Stimulated activated CD4-positive, alpha-beta T cell treated with anti-CD3 and anti-CD28 coated beads, Interleukin-1b, Interleukin-23, amount 100 ng/mL, for 24 hours (primary cell): ENCODE measurements around the gene INPP5D.

Experiments used
- DNase-seq, 4 experiments: peaks; one replicate each; pipeline ENCODE4 v3.0.0-alpha.2; 2020; ENCODE audit warnings: low read depth in 4 of 4, low spot score in 1 of 4

The INPP5D gene

GRCh38 chr2:233204286-233204936 is 144.3 kb downstream of the INPP5D start:
- DNase-seq = no peak

DNA sequence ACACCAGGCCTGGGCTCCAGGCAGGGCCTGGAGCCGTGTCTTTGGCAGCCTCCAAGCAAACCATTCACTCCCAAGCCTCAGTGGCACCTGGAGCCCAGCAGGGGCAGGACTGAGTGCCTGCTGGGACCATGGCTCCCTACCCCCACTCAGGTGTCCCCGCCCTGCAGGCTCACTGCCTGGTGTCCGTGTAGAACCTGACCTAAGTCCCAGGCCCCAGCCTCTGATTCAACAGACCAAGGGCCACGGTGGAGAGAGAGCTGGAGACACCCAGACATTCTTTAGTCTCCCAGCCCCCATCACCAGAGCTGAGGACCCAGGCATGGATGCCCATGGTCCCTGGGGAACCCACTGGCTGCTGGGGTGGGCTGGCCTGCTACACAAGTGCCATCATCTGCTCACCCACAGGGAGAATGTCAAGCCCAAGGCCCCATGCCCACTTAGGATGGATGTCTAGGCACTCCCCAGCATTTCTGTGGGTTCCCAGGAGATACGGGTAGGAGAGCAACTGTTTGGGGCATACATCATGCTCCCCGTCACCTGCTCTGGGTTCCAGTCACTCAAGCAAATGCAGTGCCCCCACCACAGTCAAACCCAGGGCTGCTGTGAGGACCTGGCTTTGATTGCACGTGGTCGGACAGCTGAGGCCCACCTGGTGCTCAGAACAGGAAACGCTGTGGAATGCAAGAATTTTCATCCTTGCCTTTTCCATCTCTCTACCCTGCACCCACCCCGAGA is 148.4 kb downstream of the INPP5D start:
- DNase-seq = no peak

DNA sequence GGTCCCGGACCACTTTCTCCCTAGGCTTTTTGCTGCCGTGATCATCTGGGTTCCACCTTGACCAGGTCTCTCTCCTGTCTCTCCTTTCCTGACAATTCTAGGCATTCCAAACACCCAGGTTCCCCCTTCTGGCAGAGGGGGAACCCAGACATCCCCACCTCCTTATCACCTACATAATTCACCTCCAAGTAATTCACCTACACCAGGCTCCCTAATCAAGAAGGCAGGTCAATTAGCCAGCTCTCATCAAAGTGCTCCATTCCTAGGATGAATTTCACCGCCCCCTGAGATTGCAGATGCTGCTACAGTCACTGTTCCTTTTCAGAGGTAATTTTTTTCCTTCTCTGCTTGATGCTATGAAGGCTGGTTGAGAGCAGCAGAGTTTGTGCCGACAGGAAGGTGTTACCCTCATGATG is 149.0 kb downstream of the INPP5D start:
- DNase-seq = no peak

- no peak for DNase-seq
These were observed 149.5 kb downstream of the INPP5D start for GRCh38 chr2:233209533-233210171.

- no peak for DNase-seq
These were observed 150.1 kb downstream of the INPP5D start for GRCh38 chr2:233210281-233210680.

GRCh38 chr2:233210843-233211547 is 150.9 kb downstream of the INPP5D start:
- DNase-seq = no peak

GRCh38 chr2:233211548-233211895 is 151.4 kb downstream of the INPP5D start:
- no peak for DNase-seq

DNA sequence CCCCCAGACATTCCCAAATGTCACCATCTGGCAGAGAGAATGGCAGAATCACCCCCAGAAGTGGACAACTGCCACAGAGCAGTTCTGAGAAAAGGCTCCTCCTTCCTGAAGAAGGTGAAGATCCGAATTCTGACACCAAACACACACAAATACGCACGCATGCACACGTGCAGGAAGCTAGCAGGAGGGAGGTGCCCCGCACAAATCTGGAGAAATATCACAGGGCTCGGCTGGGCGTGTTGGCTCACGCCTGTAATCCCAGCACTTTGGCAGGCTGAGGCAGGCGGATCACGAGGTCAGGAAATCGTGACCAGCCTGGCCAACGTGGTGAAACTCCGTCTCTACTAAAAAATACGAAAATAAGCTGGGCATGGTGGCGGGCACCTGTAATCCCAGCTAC is 152.9 kb downstream of the INPP5D start:
- no peak for DNase-seq

DNA sequence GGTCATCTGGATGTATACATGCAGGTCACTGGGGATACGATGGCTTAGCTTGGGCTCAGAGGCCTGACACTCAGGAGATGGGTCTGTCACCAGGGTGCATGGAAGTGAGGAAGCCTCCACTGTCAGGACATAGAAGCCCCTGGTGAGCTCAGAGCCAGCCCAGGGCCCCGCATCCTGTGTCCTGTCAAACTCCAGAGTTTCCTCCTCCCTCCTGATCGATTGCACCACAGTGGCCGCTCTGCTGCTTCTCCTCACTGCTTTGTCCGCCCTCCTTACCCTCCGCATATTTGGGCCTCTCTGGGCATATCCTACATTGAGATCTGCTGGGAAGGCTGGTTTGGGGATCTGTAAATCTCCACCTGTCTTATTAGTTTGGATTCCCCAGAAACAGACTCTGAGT is 153.8 kb downstream of the INPP5D start:
- DNase-seq = no peak

GRCh38 chr2:233217892-233218377 is 157.8 kb downstream of the INPP5D start:
- DNase-seq = no peak

DNA sequence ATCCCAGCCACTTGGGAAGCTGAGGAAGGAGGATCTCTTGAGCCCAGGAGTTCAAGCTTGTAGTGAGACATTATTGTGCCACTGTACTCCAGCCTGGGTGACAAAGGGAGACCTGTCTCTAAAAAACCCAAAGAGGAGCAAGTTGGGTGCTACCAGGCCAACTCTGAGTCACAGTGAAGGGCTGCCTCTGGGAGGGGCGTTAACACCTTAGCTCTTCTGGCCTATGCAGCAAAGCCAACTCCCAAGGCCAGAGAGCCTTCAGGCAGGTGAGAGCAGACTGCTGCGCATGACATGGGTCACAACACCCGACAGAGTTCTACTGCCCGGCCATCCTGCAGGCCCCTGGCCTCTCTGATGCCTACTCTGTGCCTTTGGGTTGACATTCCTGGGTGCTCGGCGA is 158.7 kb downstream of the INPP5D start:
- DNase-seq = no peak

GRCh38 chr2:233219848-233220247 is 159.7 kb downstream of the INPP5D start:
- DNase-seq = no peak

DNA sequence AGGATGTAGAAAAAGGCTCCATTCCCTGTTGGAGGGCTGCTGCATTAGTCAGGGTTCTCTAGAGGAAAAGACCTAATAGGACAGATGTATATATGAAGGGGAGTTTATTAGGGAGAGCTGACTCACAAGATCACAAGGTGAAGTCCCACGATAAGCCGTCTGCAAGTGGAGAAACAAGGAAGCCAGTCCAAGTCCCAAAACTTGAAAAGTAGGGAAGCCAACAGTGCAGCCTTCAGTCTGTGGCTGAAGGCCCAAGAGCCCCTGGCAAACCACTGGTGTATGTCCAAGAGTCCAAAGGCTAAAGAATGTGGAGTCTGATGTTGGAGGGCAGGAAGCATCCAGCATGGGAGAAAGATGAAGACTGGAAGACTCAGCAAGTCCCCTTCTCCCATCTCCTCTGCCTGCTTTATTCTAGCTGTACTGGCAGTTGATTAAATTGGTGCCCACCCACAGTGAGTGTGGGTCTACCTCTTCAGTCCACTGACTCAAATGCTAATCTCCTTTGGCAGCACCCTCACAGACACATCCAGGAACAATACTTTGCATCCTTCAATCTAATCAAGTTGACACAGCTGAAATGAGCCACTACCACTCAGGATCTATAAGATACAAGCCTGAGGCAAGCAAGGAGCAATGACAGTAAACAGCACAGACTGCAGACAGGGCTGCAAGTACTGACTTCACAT is 161.4 kb downstream of the INPP5D start:
- DNase-seq = no peak

- DNase-seq = no peak
These were observed 163.1 kb downstream of the INPP5D start for GRCh38 chr2:233223059-233223894.

GRCh38 chr2:233225230-233226068 is 165.3 kb downstream of the INPP5D start:
- no peak for DNase-seq

- DNase-seq = no peak
These were observed 166.4 kb downstream of the INPP5D start for GRCh38 chr2:233226511-233227031.

- DNase-seq = no peak
These were observed 167.3 kb downstream of the INPP5D start for GRCh38 chr2:233227346-233227978.

GRCh38 chr2:233228376-233228775 is 168.2 kb downstream of the INPP5D start:
- no peak for DNase-seq
